SK-N-SH treated with all-trans-retinoic acid at 6 μM for 48 hours (cell line): ENCODE results near the gene OSBPL1A.

Experiments
- ARNTL ChIP-seq: fragments of 450-650 bp; formaldehyde crosslinking; IDR thresholded peaks from 2 replicates; pipeline ENCODE4 v1.5.0; 2020; ENCODE audit warnings: low read depth, mild to moderate bottlenecking, moderate library complexity, borderline replicate concordance
- BACH2 ChIP-seq: fragments of 250-450 bp; sonication (Bioruptor Pico); IDR thresholded peaks from 2 replicates; pipeline ENCODE4 v1.9.0; 2021; ENCODE audit warnings: mild to moderate bottlenecking, borderline replicate concordance
- CREB5 ChIP-seq: fragments of 250-450 bp; sonication (Bioruptor Pico); IDR thresholded peaks from 2 replicates; pipeline ENCODE4 v1.5.1; 2020; ENCODE audit warnings: low read depth, mild to moderate bottlenecking, moderate library complexity
- ISL1 ChIP-seq: fragments of 250-450 bp; sonication (Bioruptor Pico); IDR thresholded peaks from 2 replicates; pipeline ENCODE4 v2.1.2; 2022; ENCODE audit warnings: mild to moderate bottlenecking, moderate library complexity
- TOX ChIP-seq: fragments of 250-450 bp; sonication (Bioruptor Pico); IDR thresholded peaks from 2 replicates; pipeline ENCODE4 v1.8.0; 2021; ENCODE audit warnings: mild to moderate bottlenecking, moderate library complexity, borderline replicate concordance
- ZFP3 ChIP-seq: fragments of 250-450 bp; sonication (Bioruptor Pico); IDR thresholded peaks from 2 replicates; pipeline ENCODE4 v1.5.0; 2020; ENCODE audit warnings: mild to moderate bottlenecking, moderate library complexity
- ZNF70 ChIP-seq: fragments of 450-650 bp; formaldehyde crosslinking; IDR thresholded peaks from 2 replicates; pipeline ENCODE4 v1.5.0; 2020; ENCODE audit warnings: mild to moderate bottlenecking, moderate library complexity
- ZNF8 ChIP-seq: fragments of 450-650 bp; formaldehyde crosslinking; IDR thresholded peaks from 2 replicates; pipeline ENCODE4 v1.5.0; 2020; ENCODE audit warnings: mild to moderate bottlenecking, moderate library complexity

GRCh38 chr18:24273596-24273995 is 124.0 kb downstream of the OSBPL1A start:
- no peak for TF ChIP-seq CREB5 (CRISPR knock-in tag)
- TF ChIP-seq ZNF70 (CRISPR knock-in tag): no peak
- no peak for TF ChIP-seq ZNF8 (CRISPR knock-in tag)
- TF ChIP-seq ARNTL (CRISPR knock-in tag): no peak
- TF ChIP-seq TOX (CRISPR knock-in tag): no peak
- TF ChIP-seq ZFP3 (CRISPR knock-in tag): no peak
- TF ChIP-seq ISL1 (CRISPR knock-in tag): no peak
- TF ChIP-seq BACH2: no peak
